ENCODE results near the gene CDH4. TPM values are rescaled to one million over a fixed set of nuclear protein-coding genes. Genes with fewer than 3 reads are reported as not detected.

CDH4 gene
- total RNA-seq, 2 experiments from 2014 or later: 0.06 to 0.08 TPM

GRCh38 chr20:61665528-61666470, 413.7 kb downstream of the CDH4 start:
- H3K9me3 Mint-ChIP-seq: no peaks in the 10 kb centered on the region
- no peaks in the 10 kb centered on the region for H3K36me3 Mint-ChIP-seq
- no peak for DNase-seq
- H3K27me3 Mint-ChIP-seq: no peaks in the 10 kb centered on the region
- no peak overlapping the region for H3K27ac Mint-ChIP-seq
- H3K4me3 Mint-ChIP-seq: no peak overlapping the region
- H3K4me1 Mint-ChIP-seq: no peaks in the 10 kb centered on the region

GRCh38 chr20:61666471-61666832, 414.4 kb downstream of the CDH4 start:
- DNase-seq: no peak
- no peaks in the 10 kb centered on the region for H3K36me3 Mint-ChIP-seq
- no peaks in the 10 kb centered on the region for H3K9me3 Mint-ChIP-seq
- H3K27me3 Mint-ChIP-seq: no peaks in the 10 kb centered on the region
- H3K4me3 Mint-ChIP-seq: no peak overlapping the region
- H3K4me1 Mint-ChIP-seq: no peaks in the 10 kb centered on the region
- no peak overlapping the region for H3K27ac Mint-ChIP-seq

GRCh38 chr20:61667056-61667792, 415.2 kb downstream of the CDH4 start:
- no peak overlapping the region for H3K27ac Mint-ChIP-seq
- H3K4me1 Mint-ChIP-seq: no peaks in the 10 kb centered on the region
- no peaks in the 10 kb centered on the region for H3K27me3 Mint-ChIP-seq
- no peak for DNase-seq
- H3K9me3 Mint-ChIP-seq: no peaks in the 10 kb centered on the region
- H3K4me3 Mint-ChIP-seq: no peak overlapping the region
- no peaks in the 10 kb centered on the region for H3K36me3 Mint-ChIP-seq

GRCh38 chr20:61668065-61668650, 416.1 kb downstream of the CDH4 start:
- no peak for DNase-seq
- H3K9me3 Mint-ChIP-seq: no peaks in the 10 kb centered on the region
- H3K36me3 Mint-ChIP-seq: no peaks in the 10 kb centered on the region
- H3K4me3 Mint-ChIP-seq: no peak overlapping the region
- H3K27me3 Mint-ChIP-seq: no peaks in the 10 kb centered on the region
- no peak overlapping the region for H3K27ac Mint-ChIP-seq
- H3K4me1 Mint-ChIP-seq: no peaks in the 10 kb centered on the region

- Mint-ChIP-seq H3K4me1 (no peaks in the 10 kb centered on the region), H3K36me3 (no peaks in the 10 kb centered on the region), H3K4me3 (no peak overlapping the region), H3K27me3 (no peaks in the 10 kb centered on the region), H3K27ac (no peak overlapping the region), H3K9me3 (no peaks in the 10 kb centered on the region)
- no peak for DNase-seq
Observed at GRCh38 chr20:61668771-61669503, 416.9 kb downstream of the CDH4 start.

GRCh38 chr20:61670274-61670673, 418.2 kb downstream of the CDH4 start:
- no peak overlapping the region for H3K27ac Mint-ChIP-seq
- no peaks in the 10 kb centered on the region for H3K27me3 Mint-ChIP-seq
- H3K4me1 Mint-ChIP-seq: no peaks in the 10 kb centered on the region
- no peak overlapping the region for H3K4me3 Mint-ChIP-seq
- H3K36me3 Mint-ChIP-seq: no peaks in the 10 kb centered on the region
- H3K9me3 Mint-ChIP-seq: no peaks in the 10 kb centered on the region
- no peak for DNase-seq

- DNase-seq: no peak
- H3K36me3 Mint-ChIP-seq: no peaks in the 10 kb centered on the region
- no peaks in the 10 kb centered on the region for H3K27me3 Mint-ChIP-seq
- no peak overlapping the region for H3K4me3 Mint-ChIP-seq
- H3K27ac Mint-ChIP-seq: no peak overlapping the region
- H3K4me1 Mint-ChIP-seq: no peaks in the 10 kb centered on the region
- H3K9me3 Mint-ChIP-seq: no peaks in the 10 kb centered on the region
Observed at GRCh38 chr20:61671559-61671958, 419.5 kb downstream of the CDH4 start.

- H3K36me3 Mint-ChIP-seq: no peaks in the 10 kb centered on the region
- no peaks in the 10 kb centered on the region for H3K9me3 Mint-ChIP-seq
- no peak overlapping the region for H3K27ac Mint-ChIP-seq
- H3K27me3 Mint-ChIP-seq: no peaks in the 10 kb centered on the region
- H3K4me3 Mint-ChIP-seq: no peak overlapping the region
- DNase-seq: no peak
- H3K4me1 Mint-ChIP-seq: no peaks in the 10 kb centered on the region
Observed at GRCh38 chr20:61673152-61673847, 421.2 kb downstream of the CDH4 start.

- no peaks in the 10 kb centered on the region for H3K9me3 Mint-ChIP-seq
- no peaks in the 10 kb centered on the region for H3K27me3 Mint-ChIP-seq
- H3K4me3 Mint-ChIP-seq: no peak overlapping the region
- no peaks in the 10 kb centered on the region for H3K36me3 Mint-ChIP-seq
- no peaks in the 10 kb centered on the region for H3K4me1 Mint-ChIP-seq
- no peak for DNase-seq
- H3K27ac Mint-ChIP-seq: no peak overlapping the region
Observed at GRCh38 chr20:61674121-61674520, 422.1 kb downstream of the CDH4 start.

GRCh38 chr20:61674688-61675087, 422.6 kb downstream of the CDH4 start:
- Mint-ChIP-seq H3K9me3 (no peaks in the 10 kb centered on the region), H3K4me3 (no peak overlapping the region), H3K27me3 (no peaks in the 10 kb centered on the region), H3K4me1 (no peaks in the 10 kb centered on the region), H3K36me3 (no peaks in the 10 kb centered on the region), H3K27ac (no peak overlapping the region)
- DNase-seq: no peak

GRCh38 chr20:61677928-61678327, 425.9 kb downstream of the CDH4 start:
- Mint-ChIP-seq H3K27ac (no peak overlapping the region), H3K4me1 (no peaks in the 10 kb centered on the region), H3K4me3 (no peak overlapping the region), H3K36me3 (no peaks in the 10 kb centered on the region), H3K9me3 (no peaks in the 10 kb centered on the region), H3K27me3 (no peaks in the 10 kb centered on the region)
- no peak for DNase-seq

- Mint-ChIP-seq H3K9me3 (no peaks in the 10 kb centered on the region), H3K27ac (no peak overlapping the region), H3K36me3 (no peaks in the 10 kb centered on the region), H3K4me3 (no peak overlapping the region), H3K27me3 (no peaks in the 10 kb centered on the region), H3K4me1 (no peaks in the 10 kb centered on the region)
- DNase-seq: no peak
Observed at GRCh38 chr20:61678437-61678836, 426.4 kb downstream of the CDH4 start.

- Mint-ChIP-seq H3K4me1 (no peaks in the 10 kb centered on the region), H3K4me3 (no peak overlapping the region), H3K9me3 (no peaks in the 10 kb centered on the region)
Observed at GRCh38 chr20:61679473-61679872, 427.4 kb downstream of the CDH4 start.

GRCh38 chr20:61680096-61680495, 428.0 kb downstream of the CDH4 start:
- no peak for DNase-seq
- Mint-ChIP-seq H3K9me3 (no peaks in the 10 kb centered on the region), H3K27me3 (no peaks in the 10 kb centered on the region)

More at GRCh38 chr20:61679473-61679872, 427.4 kb downstream of the CDH4 start:
- H3K36me3 Mint-ChIP-seq: no peaks in the 10 kb centered on the region
- no peaks in the 10 kb centered on the region for H3K27me3 Mint-ChIP-seq
- DNase-seq: no peak
- no peak overlapping the region for H3K27ac Mint-ChIP-seq

More at GRCh38 chr20:61680096-61680495, 428.0 kb downstream of the CDH4 start:
- Mint-ChIP-seq H3K27ac (no peak overlapping the region), H3K36me3 (no peaks in the 10 kb centered on the region), H3K4me3 (no peak overlapping the region), H3K4me1 (no peaks in the 10 kb centered on the region)

All from activated naive CD8-positive, alpha-beta T cell treated with anti-CD3 and anti-CD28 coated beads for 36 hours (primary cell).